Fibroblast of mammary gland (primary cell): ENCODE measurements around the gene OVOL2.

Source experiments
- DNase-seq: peaks from one replicate; pipeline ENCODE4 v3.0.0-alpha.2; 2010; ENCODE audit warnings: low read depth
- H3K4me3 ChIP-seq: 2 replicates; pipeline ENCODE4 v1.5.1; 2011; ENCODE audit warnings: low read depth, mild to moderate bottlenecking, low read length, moderate library complexity; ENCODE audit not compliant: control insufficient read depth
- CTCF ChIP-seq: conservative IDR thresholded peaks from 2 replicates; pipeline ENCODE4 v1.5.1; 2011; ENCODE audit warnings: low read depth, low read length, inconsistent platforms; ENCODE audit not compliant: control insufficient read depth, insufficient read depth

OVOL2 gene

DNA sequence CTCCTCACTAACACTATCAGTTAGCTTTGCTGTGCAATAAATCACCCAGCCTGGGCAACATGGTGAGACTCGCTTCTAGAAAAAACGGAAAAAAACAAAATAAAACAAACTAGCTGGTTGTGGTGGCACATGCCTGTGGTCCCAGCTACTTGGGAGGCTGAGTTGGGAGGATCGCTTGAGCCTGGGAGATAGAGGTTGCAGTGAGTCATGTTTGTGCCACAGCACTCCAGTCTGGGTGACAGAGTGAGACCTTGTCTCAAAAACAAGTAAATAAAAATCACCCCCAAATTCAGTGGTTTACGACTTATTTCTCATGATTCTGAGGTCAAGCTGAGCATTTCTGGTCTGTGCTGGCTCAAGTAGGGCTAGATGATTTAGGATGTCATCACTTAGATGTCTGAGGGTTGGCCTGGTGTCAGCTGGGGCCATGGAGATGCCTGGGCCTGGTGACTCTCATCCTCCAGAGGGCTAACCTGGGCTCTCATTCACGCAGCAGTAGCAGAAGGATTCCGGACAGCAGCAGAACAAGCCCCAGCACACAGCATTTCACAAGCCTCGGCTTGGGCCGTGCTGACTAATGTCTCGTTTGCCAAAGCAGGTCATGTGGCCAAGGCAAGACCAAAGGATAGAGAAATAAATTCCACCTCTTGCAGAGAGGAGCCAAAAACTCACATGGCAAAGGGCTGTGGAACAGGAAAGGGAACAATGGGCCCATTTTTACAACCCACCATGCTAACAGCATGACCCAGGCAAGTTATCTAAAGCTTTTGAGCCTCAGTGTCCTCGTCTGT, 56.4 kb downstream of the OVOL2 start:
- H3K4me3 ChIP-seq: no peak overlapping the region
- DNase-seq: peak; percentile 97

DNA sequence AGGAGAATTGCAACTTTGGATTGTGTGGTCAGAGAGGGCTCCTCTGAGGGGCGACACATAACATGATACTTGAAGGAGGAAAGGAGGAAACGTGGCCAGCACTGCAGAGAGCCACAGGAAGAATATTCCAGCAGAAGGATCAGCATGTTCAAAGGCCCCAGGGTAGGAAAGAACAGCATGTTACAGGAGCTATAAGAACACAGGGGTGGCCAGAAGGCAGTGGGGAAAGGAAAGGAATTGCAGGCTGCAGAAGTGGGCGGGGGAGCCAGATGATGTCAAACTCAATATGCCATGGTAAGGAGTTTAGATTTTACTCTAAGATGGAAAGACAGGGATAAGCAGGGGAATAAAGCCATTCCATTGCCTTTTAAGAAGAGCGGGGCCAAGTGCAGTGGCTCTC, 58.1 kb downstream of the OVOL2 start:
- H3K4me3 ChIP-seq: no peak overlapping the region
- no peak for DNase-seq
- no peak for TF ChIP-seq CTCF

More for the DNA sequence above, 56.4 kb downstream of the OVOL2 start:
- no peak for TF ChIP-seq CTCF

DNA sequence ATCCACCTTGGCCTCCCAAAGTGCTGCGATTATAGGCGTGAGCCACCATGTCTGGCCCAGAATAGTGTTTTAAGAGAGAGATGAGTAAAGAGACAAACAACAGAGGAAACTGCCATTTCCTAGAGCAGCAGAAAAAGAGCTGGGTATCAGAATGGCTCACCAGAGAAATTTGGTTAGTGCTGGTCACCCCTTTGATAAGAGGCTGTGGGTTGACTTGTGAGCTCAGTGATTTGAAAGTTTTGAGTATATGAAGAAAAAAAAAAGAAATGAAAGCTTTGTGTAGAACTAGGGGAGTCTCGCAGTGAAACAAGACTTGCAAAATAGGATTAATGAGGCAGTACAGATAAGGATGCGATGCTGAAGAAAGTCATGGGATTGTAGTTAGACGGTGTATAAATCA, 59.3 kb downstream of the OVOL2 start:
- no peak overlapping the region for H3K4me3 ChIP-seq
- no peak for DNase-seq
- TF ChIP-seq CTCF: no peak

DNA sequence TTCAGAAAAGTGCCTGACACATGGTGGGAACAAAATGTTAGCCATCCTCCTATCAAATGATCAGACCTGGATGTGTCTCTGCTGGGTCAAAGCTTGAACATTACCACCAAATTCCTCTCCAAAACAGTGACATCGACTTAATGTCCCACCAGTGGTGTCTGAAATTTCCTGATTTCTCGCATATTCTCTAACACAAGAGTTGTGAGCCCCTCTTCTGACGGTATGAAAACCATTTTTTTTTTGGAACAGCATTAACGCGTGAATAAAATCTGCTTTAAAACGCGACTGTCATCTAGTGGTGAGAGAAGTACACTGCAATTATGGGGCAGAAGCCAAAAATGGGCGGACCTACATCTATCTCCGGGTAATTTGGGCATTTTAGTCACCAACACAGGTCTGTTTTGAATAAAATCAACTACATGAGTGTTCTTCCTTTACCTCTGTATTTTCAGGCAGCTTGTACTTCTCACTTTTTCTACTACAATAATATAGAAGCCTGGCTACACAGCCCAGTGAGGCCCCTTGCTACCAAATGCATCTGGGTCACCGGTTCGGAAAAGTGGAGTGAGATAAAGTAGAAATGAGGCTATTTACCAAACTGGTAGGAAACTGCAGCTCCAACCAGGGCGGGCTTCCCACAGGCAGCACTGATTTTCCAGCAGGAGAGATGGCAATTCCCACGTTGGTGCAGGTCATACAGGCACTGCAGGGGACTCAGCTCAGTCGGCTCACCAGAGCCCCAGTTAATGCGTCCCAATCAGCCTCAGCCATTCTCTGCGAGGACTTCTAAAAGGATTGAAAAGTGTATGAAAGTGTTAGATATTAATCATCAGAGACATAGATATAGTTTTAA, 61.5 kb downstream of the OVOL2 start:
- H3K4me3 ChIP-seq: no peak overlapping the region
- peak; percentile 99 for TF ChIP-seq CTCF
- peak; percentile 86 for DNase-seq

- H3K4me3 ChIP-seq: no peak overlapping the region
- DNase-seq: no peak
- TF ChIP-seq CTCF: no peak
These were observed 64.2 kb downstream of the OVOL2 start for GRCh38 chr20:17993546-17993945.

GRCh38 chr20:17992847-17993513, 64.7 kb downstream of the OVOL2 start:
- TF ChIP-seq CTCF: no peak
- no peak for DNase-seq

More at GRCh38 chr20:17992847-17993513, 64.7 kb downstream of the OVOL2 start:
- no peak overlapping the region for H3K4me3 ChIP-seq
